ENCODE results near the gene BSCL2.

The BSCL2 gene

GRCh38 chr11:62649486-62649885, 57.7 kb downstream of the BSCL2 start:
- TF ChIP-seq TSHZ2 (CRISPR knock-in tag; IDR thresholded peaks at IDR 0.05) = no peak
- no peak for TF ChIP-seq SNAI2 (CRISPR knock-in tag; IDR thresholded peaks at IDR 0.05)
- TF ChIP-seq TOX (CRISPR knock-in tag; IDR thresholded peaks at IDR 0.05; ENCODE audit: borderline replicate concordance) = no peak
- TF ChIP-seq PPARA (CRISPR knock-in tag; IDR thresholded peaks at IDR 0.05; ENCODE audit: borderline replicate concordance) = no peak
- TF ChIP-seq CSRNP3 (CRISPR knock-in tag; IDR thresholded peaks at IDR 0.05) = no peak
- no peak for TF ChIP-seq OSR1 (CRISPR knock-in tag; IDR thresholded peaks at IDR 0.05)
- no peak for TF ChIP-seq TCF4 (CRISPR knock-in tag; IDR thresholded peaks at IDR 0.05; ENCODE audit: borderline replicate concordance)
- TF ChIP-seq ZFP30 (CRISPR knock-in tag; IDR thresholded peaks at IDR 0.05) = no peak
- TF ChIP-seq ESRRG (CRISPR knock-in tag; IDR thresholded peaks at IDR 0.05) = no peak
- no peak for TF ChIP-seq GLIS3 (CRISPR knock-in tag; IDR thresholded peaks at IDR 0.05)
- no peak for TF ChIP-seq ZC3H10 (CRISPR knock-in tag; IDR thresholded peaks at IDR 0.05)
- no peak for TF ChIP-seq ZNF70 (CRISPR knock-in tag; IDR thresholded peaks at IDR 0.05)
- no peak for TF ChIP-seq PATZ1 (CRISPR knock-in tag; IDR thresholded peaks at IDR 0.05; ENCODE audit: borderline replicate concordance)
- no peak for TF ChIP-seq BACH2 (CRISPR knock-in tag; IDR thresholded peaks at IDR 0.05; ENCODE audit: borderline replicate concordance)
- TF ChIP-seq POU6F1 (CRISPR knock-in tag; IDR thresholded peaks at IDR 0.05; ENCODE audit: borderline replicate concordance, low read depth) = no peak
- no peak for TF ChIP-seq ZNF8 (CRISPR knock-in tag; IDR thresholded peaks at IDR 0.05)
- TF ChIP-seq RARB (CRISPR knock-in tag; IDR thresholded peaks at IDR 0.05) = no peak
- TF ChIP-seq ZFP3 (CRISPR knock-in tag; IDR thresholded peaks at IDR 0.05) = no peak
- TF ChIP-seq ISL1 (CRISPR knock-in tag; IDR thresholded peaks at IDR 0.05) = no peak
- ATAC-seq = no peak

- TF ChIP-seq TCF4 (CRISPR knock-in tag; IDR thresholded peaks at IDR 0.05; ENCODE audit: borderline replicate concordance) (no peak), CREB5 (CRISPR knock-in tag; IDR thresholded peaks at IDR 0.05; ENCODE audit: low read depth) (no peak), SNAI2 (CRISPR knock-in tag; IDR thresholded peaks at IDR 0.05) (no peak), ZNF565 (CRISPR knock-in tag; conservative IDR thresholded peaks at IDR 0.05; ENCODE audit: low read depth) (no peak), OSR1 (CRISPR knock-in tag; IDR thresholded peaks at IDR 0.05) (no peak), TOX (CRISPR knock-in tag; IDR thresholded peaks at IDR 0.05; ENCODE audit: borderline replicate concordance) (no peak), ISL1 (CRISPR knock-in tag; IDR thresholded peaks at IDR 0.05) (no peak), GLIS3 (CRISPR knock-in tag; IDR thresholded peaks at IDR 0.05) (no peak), BACH2 (CRISPR knock-in tag; IDR thresholded peaks at IDR 0.05; ENCODE audit: borderline replicate concordance) (no peak), ZFP30 (CRISPR knock-in tag; IDR thresholded peaks at IDR 0.05) (no peak), RARB (CRISPR knock-in tag; IDR thresholded peaks at IDR 0.05) (no peak), CSDC2 (CRISPR knock-in tag; IDR thresholded peaks at IDR 0.05) (no peak), ZNF8 (CRISPR knock-in tag; IDR thresholded peaks at IDR 0.05) (no peak)
- ATAC-seq = no peak
Measured at GRCh38 chr11:62648967-62649364, 58.3 kb downstream of the BSCL2 start.
